Activated B cell treated with CpG ODN at 0.5 μM for 24 hours (primary cell): Measurements from ENCODE around the gene NBDY. TPM values are rescaled to one million over a fixed set of nuclear protein-coding genes. Genes with fewer than 3 reads are reported as not detected.
A peak's percentile ranks its signal among the peaks of the same experiment; 100 is the strongest.
"Not testable (repeated sequence)": the region's sequence is repeated elsewhere in the genome, so short reads cannot be mapped to it uniquely, and the experiment has no call there.

ENCODE experiments used
- ATAC-seq: fragments of 200-7000 bp; cut with Tn5 transposase; one replicate; pipeline ENCODE4 v1.10.0; 2021; ENCODE audit warnings: low read depth, mild to moderate bottlenecking, moderate library complexity
- CTCF ChIA-PET: fragments of 350-600 bp; sonication (Branson Sonifier 250); formaldehyde crosslinking; loops from one replicate; lab custom pipeline; 2021; ENCODE audit warnings: antibody characterized with exemption; lab: Charles Lee
- POLR2A ChIA-PET: fragments of 350-600 bp; sonication (Branson Sonifier 250); formaldehyde crosslinking; loops from one replicate; lab custom pipeline; 2021; ENCODE audit warnings: antibody characterized with exemption; lab: Charles Lee
- DNase-seq: peaks from one replicate; pipeline ENCODE4 v3.0.0; 2022
- H3K27ac Mint-ChIP-seq: one replicate; pipeline ENCODE4 v1.8.0; 2020; ENCODE audit warnings: mixed read lengths
- H3K27me3 Mint-ChIP-seq: one replicate; pipeline ENCODE4 v1.8.0; 2021; ENCODE audit warnings: mixed read lengths
- H3K36me3 Mint-ChIP-seq: one replicate; pipeline ENCODE4 v1.8.0; 2021; ENCODE audit warnings: low read depth, mixed read lengths
- H3K4me1 Mint-ChIP-seq: one replicate; pipeline ENCODE4 v1.8.0; 2021; ENCODE audit warnings: mixed read lengths
- H3K4me3 Mint-ChIP-seq: one replicate; pipeline ENCODE4 v1.8.0; 2020; ENCODE audit warnings: mild to moderate bottlenecking, mixed read lengths
- H3K9me3 Mint-ChIP-seq: one replicate; pipeline ENCODE4 v1.8.0; 2020; ENCODE audit warnings: mixed read lengths
- intact Hi-C: fragments of 100-400 bp; cut with micrococcal nuclease; formaldehyde crosslinking; loops from one replicate; pipeline ENCODE4 v1.15.1; 2024
- total RNA-seq: library from RNA; stranded (reverse); gene quantifications from 2 replicates; pipeline ENCODE4 v1.2.3, GENCODE V29; 2022
- TF ChIP-seq, protein P1 (sequence below): fragments of 200-600 bp; IDR thresholded peaks from one replicate; pipeline ENCODE4 v1.8.0; 2022; ENCODE audit warnings: antibody characterized with exemption, mild to moderate bottlenecking

Gene NBDY
- total RNA-seq, 1 donor from 2014 or later = 41.0 TPM

DNA sequence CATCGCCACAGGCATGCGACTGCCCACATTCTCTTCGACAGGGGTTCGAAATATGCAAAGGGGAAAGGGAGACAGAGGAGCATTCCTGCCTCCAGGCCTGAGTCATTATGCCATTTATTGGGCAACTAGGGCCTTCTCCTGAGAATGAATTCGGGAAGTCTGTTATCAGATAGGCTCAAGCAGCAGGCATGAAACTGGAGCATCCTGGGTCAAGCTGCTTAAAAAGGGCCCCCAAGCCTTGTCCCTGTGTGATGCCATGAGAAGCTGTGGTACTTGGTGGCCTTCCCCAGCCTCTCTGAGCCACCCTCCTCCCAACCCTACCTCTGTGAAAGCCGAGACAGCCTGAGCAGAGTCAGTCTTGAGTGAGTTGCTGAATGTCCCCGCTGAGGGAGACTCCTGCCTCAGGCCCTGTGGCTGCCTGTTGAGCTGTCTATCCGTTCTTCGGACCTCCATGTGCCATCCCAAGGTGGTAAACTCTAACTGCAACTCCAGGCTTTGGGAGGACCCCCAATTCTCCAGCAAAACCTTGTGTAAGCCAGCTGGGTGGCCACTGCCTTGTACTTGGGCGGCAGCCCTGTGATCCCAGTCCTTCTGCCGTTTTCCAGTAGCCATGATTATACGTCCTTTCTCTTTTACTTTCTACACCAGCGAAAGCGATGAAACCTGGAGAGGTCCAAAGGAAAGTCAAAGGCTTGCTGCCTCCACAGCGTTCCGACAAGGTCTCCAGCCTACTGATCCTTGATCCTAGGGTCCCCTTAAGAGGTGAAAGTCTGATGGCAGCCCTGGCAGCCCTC, 37.7 kb downstream of the NBDY start:
- TF ChIP-seq, protein P1, sequence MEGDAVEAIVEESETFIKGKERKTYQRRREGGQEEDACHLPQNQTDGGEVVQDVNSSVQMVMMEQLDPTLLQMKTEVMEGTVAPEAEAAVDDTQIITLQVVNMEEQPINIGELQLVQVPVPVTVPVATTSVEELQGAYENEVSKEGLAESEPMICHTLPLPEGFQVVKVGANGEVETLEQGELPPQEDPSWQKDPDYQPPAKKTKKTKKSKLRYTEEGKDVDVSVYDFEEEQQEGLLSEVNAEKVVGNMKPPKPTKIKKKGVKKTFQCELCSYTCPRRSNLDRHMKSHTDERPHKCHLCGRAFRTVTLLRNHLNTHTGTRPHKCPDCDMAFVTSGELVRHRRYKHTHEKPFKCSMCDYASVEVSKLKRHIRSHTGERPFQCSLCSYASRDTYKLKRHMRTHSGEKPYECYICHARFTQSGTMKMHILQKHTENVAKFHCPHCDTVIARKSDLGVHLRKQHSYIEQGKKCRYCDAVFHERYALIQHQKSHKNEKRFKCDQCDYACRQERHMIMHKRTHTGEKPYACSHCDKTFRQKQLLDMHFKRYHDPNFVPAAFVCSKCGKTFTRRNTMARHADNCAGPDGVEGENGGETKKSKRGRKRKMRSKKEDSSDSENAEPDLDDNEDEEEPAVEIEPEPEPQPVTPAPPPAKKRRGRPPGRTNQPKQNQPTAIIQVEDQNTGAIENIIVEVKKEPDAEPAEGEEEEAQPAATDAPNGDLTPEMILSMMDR = no peak
- ChIA-PET CTCF (interaction anchor here (4.3 kb wide), 1 partner anchor 212 kb away, joined by 21 read pairs; no protein-coding TSS in a partner anchor), POLR2A (no interaction called here)
- H3K36me3 Mint-ChIP-seq = peaks cover 2% of the 10 kb centered on the region
- ATAC-seq = no peak
- no peaks in the 10 kb centered on the region for H3K9me3 Mint-ChIP-seq
- no peak for DNase-seq
- intact Hi-C loops = no loop called here
- no peak overlapping the region for H3K4me3 Mint-ChIP-seq
- peaks cover 46% of the 10 kb centered on the region for H3K4me1 Mint-ChIP-seq
- no peaks in the 10 kb centered on the region for H3K27me3 Mint-ChIP-seq
- H3K27ac Mint-ChIP-seq = peak overlapping the region; percentile 89

- CTCF ChIA-PET = interaction anchor here (4.3 kb wide), 1 partner anchor 211 kb away, joined by 21 read pairs; no protein-coding TSS in a partner anchor
- H3K27ac Mint-ChIP-seq, POLR2A ChIA-PET, intact Hi-C loops, H3K9me3 Mint-ChIP-seq, ATAC-seq, H3K4me3 Mint-ChIP-seq, DNase-seq, H3K36me3 Mint-ChIP-seq, H3K27me3 Mint-ChIP-seq: not testable (repeated sequence)
- peaks cover 39% of the 10 kb centered on the region for H3K4me1 Mint-ChIP-seq
These were observed 38.5 kb downstream of the NBDY start for GRCh38 chrX:56767348-56768119.

- H3K4me3 Mint-ChIP-seq, H3K27me3 Mint-ChIP-seq, intact Hi-C loops, H3K36me3 Mint-ChIP-seq, DNase-seq, POLR2A ChIA-PET, CTCF ChIA-PET, ATAC-seq, H3K27ac Mint-ChIP-seq, H3K9me3 Mint-ChIP-seq: not testable (repeated sequence)
- H3K4me1 Mint-ChIP-seq = peaks cover 32% of the 10 kb centered on the region
These were observed 39.1 kb downstream of the NBDY start for GRCh38 chrX:56768120-56768660.

- H3K27me3 Mint-ChIP-seq, H3K36me3 Mint-ChIP-seq, CTCF ChIA-PET, intact Hi-C loops, H3K9me3 Mint-ChIP-seq, POLR2A ChIA-PET, H3K4me3 Mint-ChIP-seq, H3K27ac Mint-ChIP-seq, ATAC-seq, H3K4me1 Mint-ChIP-seq, DNase-seq: not testable (repeated sequence)
These were observed 43.9 kb downstream of the NBDY start for GRCh38 chrX:56772675-56773521.

DNA sequence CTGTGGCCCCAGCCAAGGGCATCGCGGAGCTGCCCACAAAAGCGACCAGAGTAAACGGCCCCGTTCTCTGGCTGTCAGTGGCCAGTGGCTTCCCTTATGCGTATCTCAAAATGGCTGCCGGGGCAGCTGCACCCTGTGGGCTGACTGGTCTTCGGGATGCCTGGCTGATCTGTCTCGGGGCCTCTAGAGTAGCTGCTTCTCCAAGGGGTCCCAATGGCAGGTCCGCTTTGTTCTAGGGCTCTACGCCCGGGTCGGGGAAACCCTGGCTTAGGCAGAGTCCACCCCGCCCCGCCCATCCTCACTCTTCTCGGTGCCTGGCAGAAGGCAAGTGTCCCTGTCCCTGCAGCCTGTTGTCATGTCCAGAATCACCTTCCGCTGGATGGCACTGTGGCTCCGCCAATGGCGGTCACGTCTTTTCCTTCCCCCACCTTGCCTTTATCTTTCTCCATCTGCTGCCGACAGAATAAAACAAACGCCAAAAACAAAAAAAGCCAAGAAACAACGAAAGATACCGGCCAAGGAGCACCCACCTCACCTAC, 44.5 kb downstream of the NBDY start:
- POLR2A ChIA-PET, CTCF ChIA-PET, H3K9me3 Mint-ChIP-seq, H3K4me3 Mint-ChIP-seq, H3K4me1 Mint-ChIP-seq, H3K27me3 Mint-ChIP-seq, DNase-seq, H3K36me3 Mint-ChIP-seq, H3K27ac Mint-ChIP-seq, intact Hi-C loops, ATAC-seq: not testable (repeated sequence)

GRCh38 chrX:56778099-56778923, 49.3 kb downstream of the NBDY start:
- H3K36me3 Mint-ChIP-seq, CTCF ChIA-PET, POLR2A ChIA-PET, H3K4me1 Mint-ChIP-seq, H3K9me3 Mint-ChIP-seq, H3K27ac Mint-ChIP-seq, DNase-seq, intact Hi-C loops, H3K27me3 Mint-ChIP-seq, ATAC-seq, H3K4me3 Mint-ChIP-seq: not testable (repeated sequence)

- H3K4me3 Mint-ChIP-seq, ATAC-seq, POLR2A ChIA-PET, H3K27ac Mint-ChIP-seq, H3K4me1 Mint-ChIP-seq, CTCF ChIA-PET, H3K9me3 Mint-ChIP-seq, DNase-seq, H3K27me3 Mint-ChIP-seq, intact Hi-C loops, H3K36me3 Mint-ChIP-seq: not testable (repeated sequence)
These were observed 50.0 kb downstream of the NBDY start for GRCh38 chrX:56778924-56779468.

DNA sequence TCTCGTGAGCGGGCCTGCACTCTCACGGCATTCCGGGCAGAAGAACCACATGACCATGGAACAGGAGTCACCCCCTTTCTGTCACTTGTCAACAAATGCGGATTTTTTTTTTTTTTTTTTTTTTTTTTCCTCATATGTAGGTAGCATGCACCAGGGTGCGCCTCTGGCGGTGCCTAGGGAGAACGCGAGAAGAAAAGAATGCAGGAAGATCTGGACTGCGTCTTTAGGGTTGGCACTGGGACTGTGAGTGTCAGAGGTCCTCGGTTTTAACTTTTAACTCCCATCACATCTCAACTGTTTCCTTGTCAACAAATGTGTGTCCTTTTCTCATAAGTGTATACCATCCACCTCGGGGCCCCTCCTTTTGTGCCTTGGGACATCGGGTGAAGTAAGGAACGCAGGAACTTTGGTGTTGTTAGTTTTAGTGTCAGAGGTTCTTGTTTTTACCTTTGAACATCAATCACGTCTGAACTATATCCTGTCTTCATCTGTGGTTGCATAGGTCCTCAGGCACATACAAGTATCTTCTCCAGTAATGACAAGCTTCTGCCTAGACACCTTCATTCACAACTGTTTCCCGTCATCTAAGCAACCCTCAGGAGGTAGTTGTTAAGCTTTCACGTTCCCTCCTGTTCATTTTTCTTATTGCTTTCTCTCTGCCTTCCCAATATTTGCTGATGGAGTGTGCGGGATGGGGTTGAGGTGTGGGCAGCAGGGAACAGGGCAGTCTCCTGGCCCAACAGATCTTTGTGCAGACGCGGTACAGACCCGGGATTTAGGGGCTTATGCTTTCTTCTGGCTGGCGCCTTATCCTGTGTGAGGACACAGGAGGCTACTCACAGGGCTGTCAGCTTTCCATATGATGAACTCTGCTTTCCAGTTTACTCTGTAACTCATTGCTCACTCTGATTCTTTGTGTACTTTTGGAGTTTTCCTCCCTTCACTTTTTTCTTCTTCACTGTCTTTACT, 51.9 kb downstream of the NBDY start:
- H3K36me3 Mint-ChIP-seq = peaks cover 12% of the 10 kb centered on the region
- POLR2A ChIA-PET, intact Hi-C loops, CTCF ChIA-PET, H3K4me1 Mint-ChIP-seq, H3K4me3 Mint-ChIP-seq, DNase-seq, H3K9me3 Mint-ChIP-seq, ATAC-seq, H3K27me3 Mint-ChIP-seq, H3K27ac Mint-ChIP-seq: not testable (repeated sequence)
